ENCODE measurements around the gene TXLNB.

DNA sequence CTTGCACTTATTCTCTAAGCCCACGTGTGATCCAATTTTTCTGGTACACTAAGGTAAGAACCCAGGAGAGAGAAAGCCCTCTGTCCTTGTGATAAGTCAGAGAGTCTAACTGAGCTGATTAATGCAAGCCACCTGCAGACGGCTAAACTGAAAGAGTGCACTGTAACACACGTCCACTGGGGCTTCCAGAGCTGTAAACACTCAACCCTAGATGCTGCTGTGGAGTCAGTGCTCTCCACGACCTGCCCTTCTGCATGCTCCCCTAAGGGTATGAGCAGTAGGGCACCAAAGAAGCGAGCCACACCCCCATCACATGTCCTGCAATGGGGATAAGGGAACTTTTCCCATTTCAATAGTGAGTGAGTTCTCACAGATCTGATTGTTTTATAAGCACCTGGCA lies 55.7 kb downstream of the TXLNB start:
- TF ChIP-seq, protein P1, sequence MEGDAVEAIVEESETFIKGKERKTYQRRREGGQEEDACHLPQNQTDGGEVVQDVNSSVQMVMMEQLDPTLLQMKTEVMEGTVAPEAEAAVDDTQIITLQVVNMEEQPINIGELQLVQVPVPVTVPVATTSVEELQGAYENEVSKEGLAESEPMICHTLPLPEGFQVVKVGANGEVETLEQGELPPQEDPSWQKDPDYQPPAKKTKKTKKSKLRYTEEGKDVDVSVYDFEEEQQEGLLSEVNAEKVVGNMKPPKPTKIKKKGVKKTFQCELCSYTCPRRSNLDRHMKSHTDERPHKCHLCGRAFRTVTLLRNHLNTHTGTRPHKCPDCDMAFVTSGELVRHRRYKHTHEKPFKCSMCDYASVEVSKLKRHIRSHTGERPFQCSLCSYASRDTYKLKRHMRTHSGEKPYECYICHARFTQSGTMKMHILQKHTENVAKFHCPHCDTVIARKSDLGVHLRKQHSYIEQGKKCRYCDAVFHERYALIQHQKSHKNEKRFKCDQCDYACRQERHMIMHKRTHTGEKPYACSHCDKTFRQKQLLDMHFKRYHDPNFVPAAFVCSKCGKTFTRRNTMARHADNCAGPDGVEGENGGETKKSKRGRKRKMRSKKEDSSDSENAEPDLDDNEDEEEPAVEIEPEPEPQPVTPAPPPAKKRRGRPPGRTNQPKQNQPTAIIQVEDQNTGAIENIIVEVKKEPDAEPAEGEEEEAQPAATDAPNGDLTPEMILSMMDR (conservative IDR thresholded peaks at IDR 0.05; ENCODE audit: low read depth, low read length) = no peak
- TF ChIP-seq FOS (IDR thresholded peaks at IDR 0.05; ENCODE audit: low read depth, low read length) (no peak), RFX5 (IDR thresholded peaks at IDR 0.05; ENCODE audit: low read depth, low read length) (no peak), BHLHE40 (IDR thresholded peaks at IDR 0.05; ENCODE audit: low read depth, low read length) (no peak), MXI1 (IDR thresholded peaks at IDR 0.05; ENCODE audit: borderline replicate concordance, low read depth, low read length) (no peak), POLR2A (IDR thresholded peaks at IDR 0.05; ENCODE audit: low read depth, low read length) (no peak), CHD1 (IDR thresholded peaks at IDR 0.05; ENCODE audit: low read depth, low read length) (no peak), SMC3 (IDR thresholded peaks at IDR 0.05; ENCODE audit: low read depth, low read length) (no peak), NFE2L2 (IDR thresholded peaks at IDR 0.05; ENCODE audit: low read depth, low read length) (no peak), RAD21 (IDR thresholded peaks at IDR 0.05; ENCODE audit: low read length) (no peak)
- TF ChIP-seq, protein P2, sequence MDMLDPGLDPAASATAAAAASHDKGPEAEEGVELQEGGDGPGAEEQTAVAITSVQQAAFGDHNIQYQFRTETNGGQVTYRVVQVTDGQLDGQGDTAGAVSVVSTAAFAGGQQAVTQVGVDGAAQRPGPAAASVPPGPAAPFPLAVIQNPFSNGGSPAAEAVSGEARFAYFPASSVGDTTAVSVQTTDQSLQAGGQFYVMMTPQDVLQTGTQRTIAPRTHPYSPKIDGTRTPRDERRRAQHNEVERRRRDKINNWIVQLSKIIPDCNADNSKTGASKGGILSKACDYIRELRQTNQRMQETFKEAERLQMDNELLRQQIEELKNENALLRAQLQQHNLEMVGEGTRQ (IDR thresholded peaks at IDR 0.05; ENCODE audit: low read depth, low read length) = no peak
